Fibroblast of skin of right quadriceps (primary cell): ENCODE measurements around the gene ARMC5.
"Not testable (repeated sequence)": the region's sequence is repeated elsewhere in the genome, so short reads cannot be mapped to it uniquely, and the experiment has no call there.

Experiments
- DNase-seq: peaks from one replicate; pipeline ENCODE4 v3.0.0-alpha.2; 2013

Gene ARMC5

DNA sequence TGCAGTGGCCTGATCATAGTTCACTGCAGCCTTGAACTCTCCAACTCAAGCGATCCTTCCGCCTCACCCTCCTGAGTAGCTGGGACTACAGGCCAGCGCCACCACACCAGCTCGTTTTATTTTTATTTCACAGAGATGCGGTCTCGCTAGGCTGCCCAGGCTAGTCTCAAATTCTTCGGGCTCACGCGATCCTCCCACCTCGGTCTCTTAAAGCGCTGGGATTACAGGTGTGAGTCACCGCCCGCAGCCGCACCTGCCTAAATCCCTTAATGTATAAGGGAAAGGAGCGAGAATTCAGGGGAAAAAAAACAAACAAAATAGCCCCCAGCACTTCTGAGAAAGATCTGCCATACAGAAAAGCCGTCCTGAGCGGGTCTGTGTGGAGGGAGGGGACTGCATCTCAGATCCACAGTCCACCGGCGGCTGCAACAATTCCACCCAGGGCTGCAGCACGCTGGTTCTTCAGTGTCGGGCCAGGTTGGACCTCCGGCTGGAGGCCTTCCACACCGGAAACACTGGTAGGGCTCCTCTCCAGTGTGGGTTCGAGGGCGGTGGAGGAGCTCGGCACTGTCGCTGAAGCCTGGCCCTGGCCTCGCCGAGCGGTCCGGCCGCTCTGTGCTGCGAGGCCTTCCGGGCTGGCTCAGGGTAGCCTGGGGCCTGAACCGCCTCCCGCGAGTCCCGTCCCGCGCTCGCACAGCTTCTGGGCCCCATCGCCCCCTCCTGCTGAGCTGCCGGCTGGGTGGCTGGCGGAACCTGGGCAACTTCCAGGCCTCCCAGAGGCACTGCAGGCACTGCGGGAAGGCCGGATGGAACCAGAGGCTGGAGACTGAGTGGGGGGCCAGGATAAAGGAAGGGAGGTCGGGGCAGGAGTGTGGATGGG is 23.7 kb upstream of the ARMC5 start:
- DNase-seq, result no peak

DNA sequence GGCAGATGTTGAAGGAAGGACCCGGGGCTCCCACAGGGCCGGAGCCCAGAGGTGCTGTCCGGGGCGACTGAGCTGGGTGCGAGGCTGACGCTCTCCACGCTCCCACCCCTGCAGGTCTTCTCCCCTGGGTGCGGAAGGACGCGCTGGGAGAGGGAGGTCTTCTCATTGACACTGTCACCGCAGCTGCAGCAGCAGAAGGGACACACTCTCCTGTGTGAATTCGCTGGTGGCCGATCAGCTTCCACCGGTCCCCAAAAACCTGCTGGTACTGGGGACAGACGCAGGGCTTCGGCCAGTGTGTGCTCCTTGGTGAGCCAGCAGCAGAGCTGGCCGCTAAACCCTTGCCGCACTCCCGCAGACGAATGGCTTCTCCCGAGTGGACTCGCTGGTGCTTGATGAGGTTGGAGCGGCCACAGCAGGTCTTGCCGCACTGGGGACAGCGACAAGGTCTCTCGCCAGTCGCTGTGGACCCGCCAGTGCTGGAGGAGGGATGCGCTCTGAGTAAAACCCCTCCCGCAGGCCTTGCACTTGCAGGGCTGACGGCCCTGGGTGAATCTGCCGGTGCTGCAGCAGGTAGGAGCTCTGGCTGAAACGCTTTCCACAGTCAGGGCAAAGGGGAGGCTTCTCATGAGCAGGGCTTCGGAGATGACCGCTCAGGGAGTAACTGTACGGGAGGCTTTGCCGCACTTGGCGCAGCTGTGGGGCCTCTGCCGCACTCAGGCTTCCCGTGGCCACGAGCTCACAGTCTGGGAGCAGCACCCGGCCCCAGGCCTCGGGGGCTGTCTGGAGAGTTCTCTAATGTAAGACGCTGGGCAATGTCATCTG is 22.9 kb upstream of the ARMC5 start:
- DNase-seq, result no peak

DNA sequence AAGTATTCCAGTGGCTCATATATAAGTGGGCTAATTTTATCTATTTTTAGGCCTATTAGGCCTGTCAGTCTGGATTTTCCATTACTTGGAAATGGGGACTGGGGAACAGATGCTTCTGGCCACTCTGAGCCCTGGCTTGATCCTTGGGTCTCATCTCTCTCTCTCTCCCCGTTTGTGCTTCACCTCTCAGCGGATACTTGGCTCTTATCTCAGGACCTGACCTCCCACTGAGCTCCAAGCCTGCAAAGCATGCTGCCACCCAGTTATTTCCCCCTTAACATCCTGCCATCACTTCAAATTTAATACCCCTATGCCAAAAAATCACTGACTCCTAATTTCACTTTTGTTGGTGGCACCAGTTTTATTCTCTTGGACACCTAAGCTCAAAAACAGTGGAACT is 20.9 kb upstream of the ARMC5 start:
- DNase-seq, result no peak

- DNase-seq, result not testable (repeated sequence)
Measured at GRCh38 chr16:31439023-31439422, 20.3 kb upstream of the ARMC5 start.

DNA sequence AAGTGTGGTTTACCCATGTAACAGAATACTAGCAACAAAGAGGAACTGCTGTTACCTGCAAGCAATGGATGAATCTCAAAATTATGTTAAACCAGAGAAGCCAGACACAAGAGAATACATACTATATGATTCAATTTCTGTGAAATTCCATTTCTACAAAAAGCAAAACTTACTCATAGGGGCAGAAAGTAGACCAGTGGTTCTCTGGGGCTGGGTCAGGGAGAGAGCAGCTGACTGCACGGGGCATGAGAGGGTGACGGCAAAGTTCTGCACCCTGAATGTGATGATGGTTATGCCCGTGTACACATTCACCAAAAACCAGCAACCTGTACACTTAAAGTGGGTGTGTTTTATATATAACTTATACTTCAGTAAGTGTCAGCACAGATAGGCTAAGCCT is 19.8 kb upstream of the ARMC5 start:
- DNase-seq, result no peak

GRCh38 chr16:31440516-31441184 is 18.7 kb upstream of the ARMC5 start:
- DNase-seq, result no peak

DNA sequence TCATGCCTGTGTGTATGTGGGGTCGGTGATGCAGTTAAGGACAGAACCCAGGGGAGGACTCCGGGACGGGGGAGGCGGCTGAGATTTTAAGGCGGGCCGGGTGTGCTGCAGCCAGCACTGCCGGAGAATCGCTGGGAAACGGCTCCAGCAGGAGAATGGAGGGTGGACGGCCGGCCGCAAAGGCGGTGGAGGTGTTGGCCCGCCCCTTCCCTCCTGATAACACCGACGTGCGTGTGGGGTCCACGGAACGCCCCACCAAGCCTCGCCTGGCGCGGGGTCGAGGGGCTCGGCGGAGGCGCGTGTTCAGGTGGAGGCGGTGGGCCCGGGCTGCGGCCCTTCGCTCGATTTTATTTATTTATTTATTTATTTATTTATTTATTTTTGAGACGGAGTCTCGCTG is 17.3 kb upstream of the ARMC5 start:
- DNase-seq, result no peak

- not testable (repeated sequence) for DNase-seq
Measured at GRCh38 chr16:31445931-31446330, 13.4 kb upstream of the ARMC5 start.

DNA sequence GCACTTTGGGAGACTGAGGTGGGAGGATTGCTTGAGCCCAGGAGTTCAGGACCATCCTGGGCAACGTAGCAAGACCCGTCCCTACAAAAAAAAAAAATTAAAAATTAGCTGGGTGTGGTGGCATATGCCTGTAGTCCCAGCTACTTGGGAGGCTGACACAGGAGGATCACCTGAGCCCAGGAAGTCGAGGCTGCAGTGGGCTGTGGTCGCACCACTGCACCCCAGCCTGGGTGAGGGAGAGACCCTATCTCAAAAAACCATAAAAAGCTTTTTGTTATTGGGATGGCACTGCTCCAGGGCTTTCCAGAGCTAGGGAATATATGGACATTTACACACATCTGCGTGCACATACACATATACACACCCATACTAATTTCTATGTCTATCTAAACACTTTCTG is 8.1 kb upstream of the ARMC5 start:
- DNase-seq, result no peak

DNA sequence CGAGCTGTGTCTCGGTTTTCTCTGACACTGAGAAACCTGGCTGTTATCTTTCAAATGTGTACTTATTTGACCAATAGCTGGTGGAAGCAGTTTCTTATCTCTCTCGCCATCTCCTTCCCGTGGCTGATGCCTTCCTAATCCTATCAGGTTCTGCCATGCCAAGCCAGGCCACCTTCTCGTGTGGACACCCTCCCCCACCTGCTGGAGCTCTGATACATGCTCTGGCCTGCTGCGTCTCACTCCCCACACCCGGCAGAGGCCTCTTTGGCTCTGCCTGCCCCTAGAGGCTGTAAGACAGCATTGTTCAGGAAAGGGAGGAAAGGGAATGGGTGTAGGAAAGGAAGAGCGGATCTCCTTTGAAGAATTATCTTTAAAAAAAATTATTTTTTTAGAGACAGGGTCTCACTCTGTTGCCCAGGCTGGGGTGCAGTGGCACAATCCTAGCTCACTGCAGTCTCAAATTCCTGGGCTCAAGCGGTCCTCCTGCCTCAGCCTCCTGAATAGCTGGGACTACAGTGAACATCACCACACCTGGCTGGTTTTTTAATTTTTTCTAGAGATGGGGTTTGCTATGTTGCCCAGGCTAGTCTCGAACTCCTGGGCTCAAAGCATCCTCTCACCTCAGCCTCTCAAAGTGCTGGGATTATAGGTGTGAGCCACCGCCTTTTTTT is 7.5 kb upstream of the ARMC5 start:
- DNase-seq, result peak; percentile 75

GRCh38 chr16:31452631-31453106 is 6.6 kb upstream of the ARMC5 start:
- peak; percentile 90 for DNase-seq

DNA sequence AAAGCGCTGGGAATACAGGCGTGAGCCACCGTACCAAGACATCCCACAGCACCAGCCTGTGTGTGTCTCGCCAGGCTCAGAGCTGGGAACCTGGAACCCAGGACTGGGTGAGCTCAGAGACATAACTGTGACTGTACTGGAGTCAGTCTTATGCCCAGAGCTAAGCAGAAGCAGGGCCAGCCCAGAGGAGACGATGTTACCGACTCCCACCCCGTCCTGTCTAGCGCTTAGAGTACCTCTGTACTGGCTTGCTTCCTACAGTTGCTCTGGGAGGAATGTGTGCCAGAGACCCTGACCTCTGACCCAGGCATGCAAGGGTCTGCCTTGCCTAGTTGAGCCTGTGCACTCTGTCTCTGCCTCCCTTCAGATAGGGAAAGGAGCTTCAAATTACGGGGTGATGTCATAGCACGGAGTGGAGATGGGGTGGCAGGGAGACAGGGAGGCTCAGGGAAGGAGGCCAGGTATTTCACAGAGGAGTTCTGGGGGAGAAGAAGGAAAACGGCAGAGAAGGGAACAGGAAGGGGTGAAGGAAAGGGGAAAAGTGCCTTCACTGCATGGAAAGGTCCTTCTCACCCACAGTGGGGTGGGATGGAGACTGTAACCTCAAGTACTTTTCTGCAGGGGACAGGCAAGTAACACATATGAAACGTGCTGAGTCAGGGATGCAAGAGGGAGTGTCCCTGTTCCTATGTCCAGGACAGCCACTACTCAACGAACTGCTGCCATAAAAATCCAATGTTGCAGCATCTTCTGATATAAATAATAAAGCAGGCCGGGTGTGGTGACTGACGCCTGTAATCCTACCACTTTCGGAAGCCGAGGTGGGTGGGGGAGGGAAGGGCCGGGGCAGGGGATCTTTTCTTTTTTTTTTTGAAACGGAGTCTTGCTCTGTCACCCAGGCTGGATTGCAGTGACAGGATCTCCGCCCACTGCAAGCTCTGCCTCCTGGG is 5.8 kb upstream of the ARMC5 start:
- DNase-seq, result peak; percentile 56

- DNase-seq, result no peak
Measured at GRCh38 chr16:31455601-31456314, 3.5 kb upstream of the ARMC5 start.

GRCh38 chr16:31456988-31457360 is 2.3 kb upstream of the ARMC5 start:
- no peak for DNase-seq

GRCh38 chr16:31458073-31458843 is 1.0 kb upstream of the ARMC5 start:
- DNase-seq, result no peak

DNA sequence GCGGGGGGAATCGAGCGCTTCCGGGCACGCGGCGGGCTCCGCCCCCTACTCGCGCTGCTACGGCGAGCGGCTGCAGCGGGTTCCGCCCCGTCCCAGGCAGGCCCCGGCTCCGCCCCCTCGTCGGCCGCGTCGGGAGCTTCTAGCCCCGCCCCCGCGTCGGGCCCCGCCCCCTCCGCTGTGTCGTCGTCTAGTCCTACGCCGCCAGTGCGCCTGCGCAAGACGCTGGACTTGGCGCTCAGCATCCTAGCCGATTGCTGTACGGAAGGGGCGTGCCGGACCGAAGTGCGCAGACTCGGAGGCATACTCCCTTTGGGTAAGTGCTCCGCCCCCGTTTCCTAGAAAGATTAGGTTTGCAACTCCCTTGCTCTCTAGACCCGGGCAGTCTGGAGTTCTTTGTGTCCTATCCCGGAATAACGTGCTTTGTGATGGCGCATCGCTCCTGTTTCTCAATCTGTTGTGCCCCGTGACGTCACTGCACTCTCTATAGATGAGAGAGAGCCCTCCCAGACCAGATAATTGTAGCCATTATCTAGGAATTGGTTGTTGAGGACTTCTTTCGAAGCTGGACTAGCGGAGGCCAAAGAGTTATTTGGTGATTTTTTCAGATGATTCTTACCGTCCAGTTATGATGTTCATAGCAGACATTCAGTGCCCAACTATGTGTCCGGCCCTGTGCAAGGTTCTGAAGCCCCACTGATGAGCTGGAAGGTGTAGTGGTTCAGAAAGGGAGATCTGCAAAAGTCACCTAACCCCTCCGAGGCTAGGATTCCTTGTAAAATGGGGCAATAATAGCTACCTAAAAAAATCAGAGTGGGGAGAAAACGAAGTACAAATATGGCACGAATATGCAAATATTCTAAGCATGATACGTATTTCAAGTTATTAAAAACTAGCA is 633 bp downstream of the ARMC5 start:
- peak; percentile 99 for DNase-seq

- DNase-seq, result peak; percentile 68
Measured at GRCh38 chr16:31460582-31461002, 1.3 kb downstream of the ARMC5 start.

DNA sequence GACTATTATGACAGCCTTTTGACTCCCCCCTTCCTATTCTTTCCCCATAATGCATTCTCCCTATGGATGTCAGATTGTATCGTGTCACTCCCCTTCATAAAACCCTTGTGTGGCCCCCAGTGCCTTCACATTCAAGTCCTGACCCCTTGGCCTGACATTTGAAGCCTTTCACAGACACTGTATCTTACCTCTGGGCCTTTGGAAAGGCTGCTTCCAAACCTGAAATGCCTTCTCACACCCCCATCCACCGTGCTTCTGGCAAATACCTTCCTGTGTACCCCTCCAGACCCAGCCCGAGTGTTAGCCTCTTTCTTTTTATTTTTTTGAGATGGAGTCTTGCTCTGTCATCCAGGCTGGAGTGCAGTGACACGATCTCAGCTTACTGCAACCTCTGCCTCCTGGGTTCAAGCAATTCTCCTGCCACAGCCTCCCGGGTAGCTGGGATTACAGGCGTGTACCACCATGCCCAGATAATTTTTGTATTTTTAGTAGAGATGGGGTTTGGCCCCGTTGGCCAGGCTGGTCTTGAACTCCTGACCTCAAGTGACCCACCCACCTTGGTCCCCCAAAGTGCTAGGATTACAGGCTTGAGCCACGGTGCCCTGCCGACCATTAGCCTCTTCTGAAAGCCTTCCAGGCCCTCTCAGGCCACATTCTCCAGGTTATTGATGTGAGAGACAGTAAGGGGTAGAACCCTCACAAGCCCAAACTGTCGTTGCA is 2.1 kb downstream of the ARMC5 start:
- no peak for DNase-seq
